CD4-positive, alpha-beta memory T cell (primary cell): ENCODE data around the gene ERAP2. TPM values are rescaled to one million over a fixed set of nuclear protein-coding genes. Genes with fewer than 3 reads are reported as not detected.
A peak's percentile ranks its signal among the peaks of the same experiment; 100 is the strongest.

Experiments used
- CTCF ChIA-PET: fragments of 350-600 bp; sonication (Branson Sonifier 250); formaldehyde crosslinking; loops from one replicate; lab custom pipeline; 2021; ENCODE audit warnings: inconsistent platforms; ENCODE audit not compliant: partially characterized antibody; lab: Charles Lee
- POLR2A ChIA-PET: fragments of 350-600 bp; sonication (Branson Sonifier 250); formaldehyde crosslinking; loops from one replicate; lab custom pipeline; 2021; ENCODE audit not compliant: partially characterized antibody; lab: Charles Lee
- DNase-seq, 5 donors: peaks; one replicate each; pipeline versions ENCODE4 v3.0.0 to v3.0.0-alpha.2; 2020 to 2022; ENCODE audit warnings: mixed read lengths in 1 of 5
- H3K27ac ChIP-seq: one replicate; pipeline ENCODE4 v1.7.0; 2013; ENCODE audit warnings: low read depth, low read length
- H3K27me3 ChIP-seq: 2 replicates; pipeline ENCODE4 v1.7.0; 2013; ENCODE audit warnings: mild to moderate bottlenecking, low read length, moderate library complexity; ENCODE audit not compliant: insufficient read depth
- H3K36me3 ChIP-seq: 2 replicates; pipeline ENCODE4 v1.7.0; 2013; ENCODE audit warnings: mild to moderate bottlenecking, low read length, moderate library complexity; ENCODE audit not compliant: insufficient read depth
- H3K4me1 ChIP-seq: 2 replicates; pipeline ENCODE4 v1.7.0; 2013; ENCODE audit warnings: mild to moderate bottlenecking, low read length, moderate library complexity; ENCODE audit not compliant: insufficient read depth
- H3K4me3 ChIP-seq, 2 donors: one replicate each; pipeline ENCODE4 v1.7.0; 2013; ENCODE audit warnings: low read length in 2 of 2, mild to moderate bottlenecking in 1 of 2
- H3K9me3 ChIP-seq, 2 donors: one replicate each; pipeline ENCODE4 v1.7.0; 2013; ENCODE audit warnings: low read length in 2 of 2, control low read depth in 1 of 2; ENCODE audit not compliant: control insufficient read depth in 1 of 2
- H3K27ac Mint-ChIP-seq, 7 donors: one replicate each; pipeline ENCODE4 v1.8.0; 2020 to 2021; ENCODE audit warnings: mixed read lengths in 7 of 7, mild to moderate bottlenecking in 6 of 7, inconsistent platforms in 3 of 7, moderate library complexity in 3 of 7
- H3K27me3 Mint-ChIP-seq, 2 donors: one replicate each; pipeline ENCODE4 v1.8.0; 2020 to 2021; ENCODE audit warnings: mixed read lengths in 2 of 2
- H3K36me3 Mint-ChIP-seq, 2 donors: one replicate each; pipeline ENCODE4 v1.8.0; 2020 to 2021; ENCODE audit warnings: mixed read lengths in 2 of 2, inconsistent platforms in 1 of 2, mild to moderate bottlenecking in 1 of 2
- H3K4me1 Mint-ChIP-seq, 4 donors: one replicate each; pipeline ENCODE4 v1.8.0; 2020 to 2021; ENCODE audit warnings: mixed read lengths in 4 of 4, mild to moderate bottlenecking in 1 of 4
- H3K4me3 Mint-ChIP-seq, 8 donors: one replicate each; pipeline ENCODE4 v1.8.0; 2020 to 2021; ENCODE audit warnings: mixed read lengths in 8 of 8, mild to moderate bottlenecking in 7 of 8, moderate library complexity in 6 of 8, inconsistent platforms in 3 of 8
- H3K9me3 Mint-ChIP-seq, 8 donors: one replicate each; pipeline ENCODE4 v1.8.0; 2020 to 2021; ENCODE audit warnings: mixed read lengths in 8 of 8, mild to moderate bottlenecking in 5 of 8, inconsistent platforms in 3 of 8, moderate library complexity in 1 of 8
- intact Hi-C: fragments of 100-400 bp; cut with micrococcal nuclease; formaldehyde crosslinking; loops from one replicate; pipeline ENCODE4 v1.15.1; 2023
- polyA plus RNA-seq, 2 donors: library from polyadenylated mRNA; unstranded; fragments of 300-500 nt; fragmentation: Illumina TruSeq; gene quantifications; one replicate each; pipeline ENCODE4 v1.2.3, GENCODE V29; 2021
- total RNA-seq, 2 experiments: library from RNA; stranded (reverse); gene quantifications; one replicate each; pipeline ENCODE4 v1.2.3, GENCODE V29; 2021

ERAP2 gene
- total and polyA plus RNA-seq, 4 experiments from 2014 or later, result 4.7 to 112 (median 109) TPM

- Histone ChIP-seq H3K36me3 (no peaks in the 10 kb centered on the region), H3K4me3 (peak overlapping the region in 1 of 2 donors; percentile 29), H3K27ac (peak overlapping the region; percentile 45), H3K4me1 (peaks cover 88% of the 10 kb centered on the region), H3K27me3 (no peaks in the 10 kb centered on the region), H3K9me3 (no peaks in the 10 kb centered on the region)
- POLR2A ChIA-PET, result interaction anchor here (0.7 to 6.9 kb wide), 11 partner anchors 10 to 155 kb away, joined by 3 to 110 read pairs (median 4); partner anchors contain the start of genes ERAP1, ERAP2 and LNPEP
- no peaks in the 10 kb centered on the region for H3K9me3 Mint-ChIP-seq
- peaks cover 9 to 12% of the 10 kb centered on the region in 2 donors for H3K36me3 Mint-ChIP-seq
- peaks cover 53 to 89% (median 71%) of the 10 kb centered on the region in 4 donors for H3K4me1 Mint-ChIP-seq
- CTCF ChIA-PET, result interaction anchor here (1.0 to 2.6 kb wide), 3 partner anchors 24 to 94 kb away, joined by 3 to 12 read pairs (median 4); no protein-coding TSS in a partner anchor
- DNase-seq, result peak in 2 of 5 donors; percentile 19 to 44
- H3K4me3 Mint-ChIP-seq, result peak overlapping the region; percentile 33 to 89 (median 80)
- peak overlapping the region; percentile 83 to 97 (median 95) for H3K27ac Mint-ChIP-seq
- intact Hi-C loops, result no loop called here
- no peaks in the 10 kb centered on the region for H3K27me3 Mint-ChIP-seq
Observed at GRCh38 chr5:96963267-96963666, 87.0 kb downstream of the ERAP2 start.

- Histone ChIP-seq H3K27ac (no peak overlapping the region), H3K4me1 (peaks cover 89% of the 10 kb centered on the region), H3K36me3 (no peaks in the 10 kb centered on the region), H3K27me3 (no peaks in the 10 kb centered on the region), H3K9me3 (no peaks in the 10 kb centered on the region), H3K4me3 (no peak overlapping the region)
- H3K36me3 Mint-ChIP-seq, result peaks cover 8% of the 10 kb centered on the region in 2 donors
- H3K4me3 Mint-ChIP-seq, result no peak overlapping the region
- peak overlapping the region in 3 of 7 donors; percentile 11 to 41 (median 35) for H3K27ac Mint-ChIP-seq
- POLR2A ChIA-PET, result interaction anchor here (0.8 to 1.5 kb wide), 3 partner anchors 9 to 33 kb away, joined by 4 to 7 read pairs (median 6); partner anchors contain the start of gene LNPEP
- CTCF ChIA-PET, result interaction anchor here (0.8 kb wide), 1 partner anchor 23 kb away, joined by 3 read pairs; no protein-coding TSS in a partner anchor
- no peak for DNase-seq
- intact Hi-C loops, result no loop called here
- H3K9me3 Mint-ChIP-seq, result no peaks in the 10 kb centered on the region
- H3K27me3 Mint-ChIP-seq, result no peaks in the 10 kb centered on the region
- H3K4me1 Mint-ChIP-seq, result peaks cover 65 to 87% (median 76%) of the 10 kb centered on the region in 4 donors
Observed at GRCh38 chr5:96966801-96967200, 90.5 kb downstream of the ERAP2 start.

- H3K4me3 ChIP-seq, result no peak overlapping the region
- H3K36me3 ChIP-seq, result no peaks in the 10 kb centered on the region
- CTCF ChIA-PET, result no interaction called here
- no peak for DNase-seq
- Mint-ChIP-seq H3K9me3 (no peaks in the 10 kb centered on the region), H3K27ac (peak overlapping the region in 1 of 7 donors; percentile 35), H3K4me3 (peak overlapping the region in 1 of 8 donors; percentile 4), H3K4me1 (peaks cover 67 to 89% (median 77%) of the 10 kb centered on the region in 4 donors), H3K27me3 (no peaks in the 10 kb centered on the region), H3K36me3 (peaks cover 8% of the 10 kb centered on the region in 2 donors)
- no peaks in the 10 kb centered on the region for H3K27me3 ChIP-seq
- intact Hi-C loops, result no loop called here
- POLR2A ChIA-PET, result interaction anchor here (1.4 to 1.5 kb wide), 2 partner anchors 10 to 31 kb away, joined by 4 to 6 read pairs; partner anchors contain the start of gene LNPEP
- no peaks in the 10 kb centered on the region for H3K9me3 ChIP-seq
- peaks cover 89% of the 10 kb centered on the region for H3K4me1 ChIP-seq
- no peak overlapping the region for H3K27ac ChIP-seq
Observed at GRCh38 chr5:96967400-96967799, 91.1 kb downstream of the ERAP2 start.

GRCh38 chr5:96968074-96968473 lies 91.8 kb downstream of the ERAP2 start:
- CTCF ChIA-PET, result no interaction called here
- peaks cover 7 to 8% of the 10 kb centered on the region in 2 donors for H3K36me3 Mint-ChIP-seq
- Histone ChIP-seq H3K4me1 (peaks cover 89% of the 10 kb centered on the region), H3K9me3 (no peaks in the 10 kb centered on the region), H3K27ac (no peak overlapping the region), H3K36me3 (no peaks in the 10 kb centered on the region), H3K27me3 (no peaks in the 10 kb centered on the region), H3K4me3 (no peak overlapping the region)
- no peaks in the 10 kb centered on the region for H3K27me3 Mint-ChIP-seq
- peak overlapping the region in 2 of 7 donors; percentile 7 to 51 for H3K27ac Mint-ChIP-seq
- POLR2A ChIA-PET, result interaction anchor here (1.5 kb wide), 1 partner anchor 32 kb away, joined by 5 read pairs; the partner anchor contains the start of gene LNPEP
- no peaks in the 10 kb centered on the region for H3K9me3 Mint-ChIP-seq
- intact Hi-C loops, result no loop called here
- H3K4me3 Mint-ChIP-seq, result peak overlapping the region in 3 of 8 donors; percentile 16 to 30 (median 28)
- peaks cover 67 to 89% (median 77%) of the 10 kb centered on the region in 4 donors for H3K4me1 Mint-ChIP-seq
- DNase-seq, result no peak

- Mint-ChIP-seq H3K4me1 (peaks cover 63 to 87% (median 74%) of the 10 kb centered on the region in 4 donors), H3K4me3 (peak overlapping the region in 6 of 8 donors; percentile 16 to 53 (median 29)), H3K36me3 (peaks cover 5 to 8% of the 10 kb centered on the region in 2 donors), H3K9me3 (no peaks in the 10 kb centered on the region), H3K27me3 (no peaks in the 10 kb centered on the region), H3K27ac (peak overlapping the region in 5 of 7 donors; percentile 0 to 86 (median 50))
- H3K36me3 ChIP-seq, result no peaks in the 10 kb centered on the region
- CTCF ChIA-PET, result interaction anchor here (0.7 to 1.3 kb wide), 3 partner anchors 29 to 194 kb away, joined by 3 to 4 read pairs (median 3); partner anchors contain the start of gene LNPEP
- DNase-seq, result no peak
- POLR2A ChIA-PET, result interaction anchor here (1.5 kb wide), 1 partner anchor 33 kb away, joined by 5 read pairs; the partner anchor contains the start of gene LNPEP
- intact Hi-C loops, result no loop called here
- no peaks in the 10 kb centered on the region for H3K9me3 ChIP-seq
- H3K27me3 ChIP-seq, result no peaks in the 10 kb centered on the region
- no peak overlapping the region for H3K4me3 ChIP-seq
- peaks cover 89% of the 10 kb centered on the region for H3K4me1 ChIP-seq
- H3K27ac ChIP-seq, result no peak overlapping the region
Observed at GRCh38 chr5:96968614-96969013, 92.3 kb downstream of the ERAP2 start.

Other genes starting within 250 kb of the ERAP2 start
- gene CAST, start 214.1 kb upstream of the ERAP2 start, total RNA-seq, result 100 to 1,000 TPM; 196 to 207 TPM
- gene CAST, start 214.1 kb upstream of the ERAP2 start, polyA plus RNA-seq, result 10 to 100 TPM; 24.0 to 98.8 TPM
- gene ERAP1, start 68.6 kb upstream of the ERAP2 start, total RNA-seq, result 100 to 1,000 TPM; 158 to 176 TPM
- gene ERAP1, start 68.6 kb upstream of the ERAP2 start, polyA plus RNA-seq, result 10 to 100 TPM; 51.3 to 58.9 TPM
- gene LNPEP, start 59.6 kb downstream of the ERAP2 start, total RNA-seq, result 10 to 100 TPM; 92.5 to 97.3 TPM
- 10 to 100 TPM; 23.5 to 38.6 TPM for gene LNPEP, start 59.6 kb downstream of the ERAP2 start, polyA plus RNA-seq